ENCODE measurements around the gene CHRNB2.

DNA sequence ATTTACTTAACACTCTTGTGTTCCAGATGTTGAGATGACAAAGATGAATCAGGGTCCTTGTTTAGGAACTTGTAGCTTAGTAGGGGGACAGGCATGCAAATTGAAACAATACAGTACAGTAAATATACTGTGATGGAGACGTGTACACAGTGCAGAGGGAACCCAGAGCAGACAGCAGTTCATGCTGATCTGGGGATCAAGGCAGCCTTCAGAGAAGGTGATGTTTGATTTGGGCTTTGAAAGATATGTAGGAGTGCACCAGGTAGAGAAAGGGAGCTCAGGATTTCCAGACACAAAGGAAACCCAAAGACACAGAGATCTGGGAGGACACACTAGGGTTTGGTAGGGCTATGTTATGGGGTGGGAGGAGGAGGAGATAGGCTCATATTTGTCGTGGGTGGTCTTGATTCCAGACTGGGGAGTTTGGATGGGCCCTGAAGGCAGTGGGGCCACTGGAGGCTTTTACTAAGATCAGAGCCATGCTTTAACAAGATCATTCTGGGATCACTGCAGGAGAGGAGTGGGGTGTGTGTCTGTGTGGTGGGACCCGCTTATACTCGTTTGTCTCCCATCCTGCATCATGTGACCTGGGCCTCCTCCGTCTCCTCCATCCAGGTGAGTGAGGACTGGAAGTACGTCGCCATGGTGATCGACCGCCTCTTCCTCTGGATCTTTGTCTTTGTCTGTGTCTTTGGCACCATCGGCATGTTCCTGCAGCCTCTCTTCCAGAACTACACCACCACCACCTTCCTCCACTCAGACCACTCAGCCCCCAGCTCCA is 7.8 kb downstream of the CHRNB2 start:
- TF ChIP-seq, protein P1, sequence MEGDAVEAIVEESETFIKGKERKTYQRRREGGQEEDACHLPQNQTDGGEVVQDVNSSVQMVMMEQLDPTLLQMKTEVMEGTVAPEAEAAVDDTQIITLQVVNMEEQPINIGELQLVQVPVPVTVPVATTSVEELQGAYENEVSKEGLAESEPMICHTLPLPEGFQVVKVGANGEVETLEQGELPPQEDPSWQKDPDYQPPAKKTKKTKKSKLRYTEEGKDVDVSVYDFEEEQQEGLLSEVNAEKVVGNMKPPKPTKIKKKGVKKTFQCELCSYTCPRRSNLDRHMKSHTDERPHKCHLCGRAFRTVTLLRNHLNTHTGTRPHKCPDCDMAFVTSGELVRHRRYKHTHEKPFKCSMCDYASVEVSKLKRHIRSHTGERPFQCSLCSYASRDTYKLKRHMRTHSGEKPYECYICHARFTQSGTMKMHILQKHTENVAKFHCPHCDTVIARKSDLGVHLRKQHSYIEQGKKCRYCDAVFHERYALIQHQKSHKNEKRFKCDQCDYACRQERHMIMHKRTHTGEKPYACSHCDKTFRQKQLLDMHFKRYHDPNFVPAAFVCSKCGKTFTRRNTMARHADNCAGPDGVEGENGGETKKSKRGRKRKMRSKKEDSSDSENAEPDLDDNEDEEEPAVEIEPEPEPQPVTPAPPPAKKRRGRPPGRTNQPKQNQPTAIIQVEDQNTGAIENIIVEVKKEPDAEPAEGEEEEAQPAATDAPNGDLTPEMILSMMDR (IDR thresholded peaks at IDR 0.05; ENCODE audit: low read depth, low read length), result no peak
- no peak for TF ChIP-seq EZH2phosphoT487 (IDR thresholded peaks at IDR 0.05; ENCODE audit: low read depth)

All from OCI-LY3 (cell line).